B cell (primary cell): ENCODE data around the gene KRTAP5-2. TPM values are rescaled to one million over a fixed set of nuclear protein-coding genes. Genes with fewer than 3 reads are reported as not detected.

Experiments used
- ATAC-seq: fragments of 200-7000 bp; cut with Tn5 transposase; one replicate; pipeline ENCODE4 v1.10.0; 2021; ENCODE audit warnings: low read depth, mild to moderate bottlenecking, moderate number of reproducible peaks, moderate library complexity
- CTCF ChIA-PET: fragments of 350-600 bp; sonication (Branson Sonifier 250); formaldehyde crosslinking; loops from one replicate; lab custom pipeline; 2021; ENCODE audit warnings: antibody characterized with exemption, inconsistent platforms; lab: Charles Lee
- POLR2A ChIA-PET: fragments of 350-600 bp; sonication (Branson Sonifier 250); formaldehyde crosslinking; loops from one replicate; lab custom pipeline; 2021; ENCODE audit warnings: antibody characterized with exemption; lab: Charles Lee
- DNase-seq: peaks from one replicate; pipeline ENCODE4 v3.0.0; 2013
- H2AFZ ChIP-seq: 2 replicates; pipeline ENCODE4 v1.6.1; 2012; ENCODE audit warnings: mild to moderate bottlenecking, low read depth, low read length; ENCODE audit not compliant: insufficient read depth, poor library complexity, severe bottlenecking
- H3K27ac ChIP-seq, 2 donors: 1 replicate in 1 of 2; 2 replicates in 1 of 2; pipeline ENCODE4 v1.5.1; 2012 to 2013; ENCODE audit warnings: low read length in 2 of 2, mild to moderate bottlenecking in 2 of 2, moderate library complexity in 1 of 2
- H3K27me3 ChIP-seq, 4 experiments: fragments of 200-600 bp in 1 of 4; sonication (generic) in 1 of 4; replicated peaks in 1 of 4; 1 replicate in 2 of 4; 2 replicates in 2 of 4; pipeline versions ENCODE4 v1.6.1 to v1.7.0; 2013 to 2016; ENCODE audit warnings: low read length in 3 of 4, mild to moderate bottlenecking in 2 of 4, mixed read lengths in 1 of 4, moderate library complexity in 1 of 4; ENCODE audit not compliant: insufficient read depth in 4 of 4, control insufficient read depth in 3 of 4; ENCODE audit errors: control extremely low read depth in 1 of 4
- H3K36me3 ChIP-seq, 2 experiments: replicated peaks in 1 of 2; 1 replicate in 1 of 2; 2 replicates in 1 of 2; pipeline versions ENCODE4 v1.6.1 to v1.7.1; 2013; ENCODE audit warnings: low read length in 1 of 2; ENCODE audit not compliant: insufficient read depth in 2 of 2, control insufficient read depth in 1 of 2; ENCODE audit errors: control extremely low read depth in 1 of 2, extremely low read depth in 1 of 2
- H3K4me1 ChIP-seq, 2 donors: fragments of 200-600 bp in 1 of 2; sonication (generic) in 1 of 2; 1 replicate in 1 of 2; 2 replicates in 1 of 2; pipeline versions ENCODE4 v1.5.1 to v1.6.1; 2013 to 2017; ENCODE audit warnings: low read length in 2 of 2; ENCODE audit not compliant: control insufficient read depth in 2 of 2, insufficient read depth in 2 of 2
- H3K4me2 ChIP-seq: replicated peaks from 2 replicates; pipeline ENCODE3; 2012; ENCODE audit warnings: mild to moderate bottlenecking, low read depth, low read length; ENCODE audit not compliant: poor library complexity, severe bottlenecking
- H3K4me3 ChIP-seq, 5 experiments: fragments of 200-600 bp in 1 of 5; sonication (generic) in 1 of 5; 1 replicate in 3 of 5; 2 replicates in 2 of 5; pipeline versions ENCODE4 v1.5.1 to v1.7.0; 2011 to 2016; ENCODE audit warnings: low read length in 4 of 5, mild to moderate bottlenecking in 4 of 5, low read depth in 2 of 5, control low read depth in 1 of 5, moderate library complexity in 1 of 5; ENCODE audit not compliant: insufficient read depth in 1 of 5; ENCODE audit errors: control extremely low read depth in 1 of 5, extremely low read depth in 1 of 5
- H3K79me2 ChIP-seq: fragments of 200-600 bp; sonication (generic); one replicate; pipeline ENCODE4 v1.6.0; 2016; ENCODE audit warnings: low read length; ENCODE audit not compliant: control insufficient read depth, insufficient read depth
- H3K9ac ChIP-seq: fragments of 200-600 bp; sonication (generic); 2 replicates; pipeline ENCODE4 v1.6.1; 2017; ENCODE audit warnings: mild to moderate bottlenecking, low read length, moderate library complexity
- H3K9me3 ChIP-seq, 3 donors: one replicate each; pipeline versions ENCODE4 v1.6.1 to v1.7.1; 2013; ENCODE audit warnings: low read length in 2 of 3; ENCODE audit not compliant: control insufficient read depth in 2 of 3, insufficient read depth in 1 of 3; ENCODE audit errors: control extremely low read depth in 1 of 3
- H4K20me1 ChIP-seq: 2 replicates; pipeline ENCODE4 v1.6.0; 2012; ENCODE audit warnings: mild to moderate bottlenecking, low read length; ENCODE audit not compliant: insufficient read depth, control insufficient read depth, poor library complexity, severe bottlenecking
- H3K27ac Mint-ChIP-seq: one replicate; pipeline ENCODE4 v1.8.0; 2021; ENCODE audit warnings: mixed read lengths
- H3K27me3 Mint-ChIP-seq: one replicate; pipeline ENCODE4 v1.8.0; 2021; ENCODE audit warnings: mixed read lengths
- H3K4me1 Mint-ChIP-seq: one replicate; pipeline ENCODE4 v1.8.0; 2021; ENCODE audit warnings: mixed read lengths
- H3K4me3 Mint-ChIP-seq: one replicate; pipeline ENCODE4 v1.8.0; 2021; ENCODE audit warnings: mixed read lengths
- H3K9me3 Mint-ChIP-seq: one replicate; pipeline ENCODE4 v1.8.0; 2022; ENCODE audit warnings: mixed read lengths; ENCODE audit not compliant: insufficient read depth
- EZH2 ChIP-seq: IDR thresholded peaks from 2 replicates; pipeline ENCODE4 v1.6.1; 2012; ENCODE audit warnings: borderline replicate concordance, low read depth, mild to moderate bottlenecking, moderate library complexity, low read length; ENCODE audit not compliant: insufficient read depth, poor library complexity, severe bottlenecking
- WGBS: methylation state at CpG from one replicate; pipeline ENCODE4 v1.1.5; 2013; ENCODE audit warnings: missing lambda C conversion rate; ENCODE audit not compliant: insufficient coverage; 5-methylcytosine and 5-hydroxymethylcytosine counted together
- intact Hi-C: fragments of 100-400 bp; cut with micrococcal nuclease; formaldehyde crosslinking; loops from one replicate; pipeline ENCODE4 v1.10.0; 2022
- polyA plus RNA-seq: library from polyadenylated mRNA; depleted of rRNA; stranded (reverse); fragments of >200 nt; gene quantifications from 2 replicates; pipeline ENCODE4 v1.2.3, GENCODE V29; 2012
- total RNA-seq, 2 donors: library from RNA; stranded (reverse); fragments of 120-200 nt in 1 of 2; gene quantifications; 1 replicate in 1 of 2; 2 replicates in 1 of 2; pipeline versions ENCODE4 v1.2.3 to v1.2.4, GENCODE V29; 2013 to 2022
- TF ChIP-seq, protein P1 (sequence below): fragments of 200-600 bp; IDR thresholded peaks from one replicate; pipeline ENCODE4 v1.8.0; 2022; ENCODE audit warnings: antibody characterized with exemption, mild to moderate bottlenecking

The KRTAP5-2 gene
- total and polyA plus RNA-seq, 2 donors (not counting 1 experiment from before 2014, with no cell fraction given), result 0.36 TPM; not detected in 1

DNA sequence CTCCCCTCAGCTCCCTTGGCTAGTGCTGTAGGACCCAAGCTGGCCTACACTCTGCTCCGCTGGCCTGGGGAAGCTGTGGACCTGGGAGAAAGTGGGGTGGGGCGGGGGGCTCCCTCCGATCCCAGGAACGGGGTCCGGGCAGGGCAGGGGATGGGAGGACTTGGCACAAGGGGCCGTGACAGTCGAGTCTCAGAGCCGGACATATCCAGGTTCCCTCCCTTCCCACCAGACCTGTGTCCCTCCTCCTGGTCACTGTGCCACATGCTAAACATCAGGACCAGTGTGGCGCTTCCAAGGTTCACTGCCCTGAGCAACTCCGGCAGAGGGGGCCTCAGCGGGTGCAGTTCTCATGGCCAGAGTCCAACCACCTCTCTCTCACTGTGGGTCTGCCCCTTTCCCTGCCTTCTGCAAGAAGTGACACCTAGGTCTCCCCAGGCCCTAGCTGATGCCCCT, 28.1 kb downstream of the KRTAP5-2 start:
- ATAC-seq, result no peak
- H3K9me3 Mint-ChIP-seq, result no peaks in the 10 kb centered on the region
- H3K27me3 ChIP-seq, result peaks cover 0 to 40% (median 8%) of the 10 kb centered on the region in 4 experiments
- peaks cover 0 to 7% (median 0%) of the 10 kb centered on the region in 3 donors for H3K9me3 ChIP-seq
- no peak overlapping the region for H3K9ac ChIP-seq
- H3K79me2 ChIP-seq, result no peaks in the 10 kb centered on the region
- DNase-seq, result no peak
- H3K4me2 ChIP-seq, result no peak overlapping the region
- H3K4me3 ChIP-seq, result no peak overlapping the region
- ChIA-PET POLR2A (interaction anchor here (0.7 kb wide), 1 partner anchor 12 kb away, joined by 5 read pairs; no protein-coding TSS in a partner anchor), CTCF (interaction anchor here (1.3 kb wide), 1 partner anchor 23 kb away, joined by 6 read pairs; no protein-coding TSS in a partner anchor)
- no peaks in the 10 kb centered on the region for H3K36me3 ChIP-seq
- peaks cover 20% of the 10 kb centered on the region for H3K4me1 Mint-ChIP-seq
- 91% methylated on average over 9 of the region's 11 CpGs for WGBS
- no peak overlapping the region for H3K27ac ChIP-seq
- intact Hi-C loops, result loop anchor here (5.0 kb wide), 2 partner anchors 118 to 308 kb away; no protein-coding TSS in a partner anchor
- peaks cover 5% of the 10 kb centered on the region for H3K27me3 Mint-ChIP-seq
- no peak overlapping the region for H2AFZ ChIP-seq
- no peaks in the 10 kb centered on the region for H4K20me1 ChIP-seq
- peak overlapping the region; percentile 64 for H3K4me3 Mint-ChIP-seq
- peaks cover 30 to 33% of the 10 kb centered on the region in 2 donors for H3K4me1 ChIP-seq
- TF ChIP-seq EZH2, result no peak
- TF ChIP-seq, protein P1, sequence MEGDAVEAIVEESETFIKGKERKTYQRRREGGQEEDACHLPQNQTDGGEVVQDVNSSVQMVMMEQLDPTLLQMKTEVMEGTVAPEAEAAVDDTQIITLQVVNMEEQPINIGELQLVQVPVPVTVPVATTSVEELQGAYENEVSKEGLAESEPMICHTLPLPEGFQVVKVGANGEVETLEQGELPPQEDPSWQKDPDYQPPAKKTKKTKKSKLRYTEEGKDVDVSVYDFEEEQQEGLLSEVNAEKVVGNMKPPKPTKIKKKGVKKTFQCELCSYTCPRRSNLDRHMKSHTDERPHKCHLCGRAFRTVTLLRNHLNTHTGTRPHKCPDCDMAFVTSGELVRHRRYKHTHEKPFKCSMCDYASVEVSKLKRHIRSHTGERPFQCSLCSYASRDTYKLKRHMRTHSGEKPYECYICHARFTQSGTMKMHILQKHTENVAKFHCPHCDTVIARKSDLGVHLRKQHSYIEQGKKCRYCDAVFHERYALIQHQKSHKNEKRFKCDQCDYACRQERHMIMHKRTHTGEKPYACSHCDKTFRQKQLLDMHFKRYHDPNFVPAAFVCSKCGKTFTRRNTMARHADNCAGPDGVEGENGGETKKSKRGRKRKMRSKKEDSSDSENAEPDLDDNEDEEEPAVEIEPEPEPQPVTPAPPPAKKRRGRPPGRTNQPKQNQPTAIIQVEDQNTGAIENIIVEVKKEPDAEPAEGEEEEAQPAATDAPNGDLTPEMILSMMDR, result no peak
- no peak overlapping the region for H3K27ac Mint-ChIP-seq

DNA sequence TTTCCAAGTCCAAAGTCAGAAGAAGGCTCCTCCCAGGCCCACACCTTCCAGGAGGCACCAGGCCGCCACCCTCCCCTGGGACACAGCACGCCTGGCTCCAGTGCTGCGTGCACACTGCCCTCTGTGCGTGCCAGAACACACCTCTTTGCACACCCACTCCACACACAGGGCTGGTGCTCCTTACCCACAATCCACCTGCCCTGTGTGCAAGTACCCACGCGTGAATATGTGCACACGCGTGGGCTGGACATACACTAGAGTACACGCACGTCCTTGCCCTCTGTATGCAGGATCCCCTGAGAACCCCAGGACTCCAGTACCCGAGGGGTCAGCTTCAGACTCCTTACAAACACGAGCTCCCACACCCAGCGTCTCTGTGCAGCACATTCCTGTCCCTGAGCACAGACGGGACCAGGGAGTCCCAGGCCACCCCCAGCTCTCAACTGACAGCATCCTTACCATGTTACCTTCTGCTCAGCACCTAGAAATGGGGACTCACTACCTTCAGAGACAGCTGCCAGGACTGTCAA, 28.8 kb downstream of the KRTAP5-2 start:
- no peak overlapping the region for H2AFZ ChIP-seq
- H3K4me2 ChIP-seq, result no peak overlapping the region
- H3K9me3 ChIP-seq, result peaks cover 0 to 11% (median 0%) of the 10 kb centered on the region in 3 donors
- ChIA-PET POLR2A (interaction anchor here (0.7 kb wide), 1 partner anchor 12 kb away, joined by 5 read pairs; no protein-coding TSS in a partner anchor), CTCF (interaction anchor here (1.3 kb wide), 1 partner anchor 23 kb away, joined by 6 read pairs; no protein-coding TSS in a partner anchor)
- no peaks in the 10 kb centered on the region for H3K36me3 ChIP-seq
- H3K27me3 ChIP-seq, result peaks cover 0 to 37% (median 7%) of the 10 kb centered on the region in 4 experiments
- no peak overlapping the region for H3K27ac ChIP-seq
- TF ChIP-seq, protein P1, result no peak
- TF ChIP-seq EZH2, result no peak
- H3K79me2 ChIP-seq, result no peaks in the 10 kb centered on the region
- no peaks in the 10 kb centered on the region for H4K20me1 ChIP-seq
- H3K4me1 ChIP-seq, result peaks cover 27 to 28% of the 10 kb centered on the region in 2 donors
- no peak for ATAC-seq
- H3K9me3 Mint-ChIP-seq, result no peaks in the 10 kb centered on the region
- intact Hi-C loops, result no loop called here
- peaks cover 5% of the 10 kb centered on the region for H3K27me3 Mint-ChIP-seq
- peaks cover 20% of the 10 kb centered on the region for H3K4me1 Mint-ChIP-seq
- no peak overlapping the region for H3K9ac ChIP-seq
- DNase-seq, result peak; percentile 44
- peak overlapping the region; percentile 63 for H3K27ac Mint-ChIP-seq
- H3K4me3 ChIP-seq, result no peak overlapping the region
- H3K4me3 Mint-ChIP-seq, result peak overlapping the region; percentile 32
- WGBS, result 74% methylated on average over 14 of the region's 14 CpGs
